ENCODE results near the gene ST6GALNAC6.
A peak's percentile ranks its signal among the peaks of the same experiment; 100 is the strongest.
"Not testable (repeated sequence)": the region's sequence is repeated elsewhere in the genome, so short reads cannot be mapped to it uniquely, and the experiment has no call there.

ST6GALNAC6 gene

GRCh38 chr9:127836561-127836960, 62.8 kb downstream of the ST6GALNAC6 start:
- H3K36me3 ChIP-seq (ENCODE audit: control insufficient read depth, insufficient read depth, low read length); H3K9me3 ChIP-seq (ENCODE audit: control insufficient read depth, low read length); H3K4me3 ChIP-seq (ENCODE audit: low read length); H3K27me3 ChIP-seq (ENCODE audit: control insufficient read depth, insufficient read depth, low read length): not testable (repeated sequence)
- H3K9ac ChIP-seq (ENCODE audit: low read length): peak overlapping the region; percentile 36
- H3K4me1 ChIP-seq (ENCODE audit: control insufficient read depth, insufficient read depth, low read length): peaks cover 22% of the 10 kb centered on the region

- Histone ChIP-seq H3K4me1 (ENCODE audit: control insufficient read depth, insufficient read depth, low read length) (peaks cover 22% of the 10 kb centered on the region), H3K9me3 (ENCODE audit: control insufficient read depth, low read length) (no peaks in the 10 kb centered on the region), H3K27me3 (ENCODE audit: control insufficient read depth, insufficient read depth, low read length) (no peaks in the 10 kb centered on the region), H3K36me3 (ENCODE audit: control insufficient read depth, insufficient read depth, low read length) (no peaks in the 10 kb centered on the region), H3K9ac (ENCODE audit: low read length) (peak overlapping the region; percentile 36), H3K4me3 (ENCODE audit: low read length) (no peak overlapping the region)
Measured at GRCh38 chr9:127835991-127836516, 63.3 kb downstream of the ST6GALNAC6 start.

All from mucosa of stomach (tissue), 1 donor.